ENCODE data around the gene SMTN. TPM values are rescaled to one million over a fixed set of nuclear protein-coding genes. Genes with fewer than 3 reads are reported as not detected.
"Not testable (repeated sequence)": the region's sequence is repeated elsewhere in the genome, so short reads cannot be mapped to it uniquely, and the experiment has no call there.

SMTN gene
- total and polyA plus RNA-seq, 2 donors (not counting 3 experiments of a cell fraction or from before 2014, with no cell fraction given) = 59.0 to 197 TPM

GRCh38 chr22:31107894-31108218, 26.7 kb downstream of the SMTN start:
- Histone ChIP-seq H3K27me3 (ENCODE audit: control insufficient read depth in 2 of 2, insufficient read depth in 2 of 2, low read length in 2 of 2) (no peaks in the 10 kb centered on the region), H3K36me3 (ENCODE audit: control insufficient read depth in 2 of 2, extremely low read depth in 1 of 2, insufficient read depth in 2 of 2, low read length in 2 of 2) (peaks cover 3% of the 10 kb centered on the region in 2 experiments), H3K4me2 (ENCODE audit: insufficient read depth, low read length) (peak overlapping the region; percentile 48), H3K9ac (replicated peaks; ENCODE audit: extremely low read depth, insufficient read depth, low read length) (peak overlapping the region; percentile 47), H3K79me2 (ENCODE audit: control insufficient read depth, insufficient read depth, low read length) (no peaks in the 10 kb centered on the region), H3K27ac (ENCODE audit: insufficient read depth, low read depth, low read length) (peak overlapping the region; percentile 6), H4K20me1 (replicated peaks; ENCODE audit: control insufficient read depth, extremely low read depth, insufficient read depth, low read length) (no peaks in the 10 kb centered on the region), H3K9me3 (replicated peaks; ENCODE audit: control insufficient read depth, insufficient read depth, low read length) (no peaks in the 10 kb centered on the region), H3K4me1 (ENCODE audit: control insufficient read depth, extremely low read depth, insufficient read depth, low read length) (peaks cover 11% of the 10 kb centered on the region), H3K4me3 (replicated peaks in 1 of 3; ENCODE audit: insufficient read depth in 1 of 3, low read depth in 1 of 3, low read length in 3 of 3) (peak overlapping the region in 2 of 3 experiments; percentile 17 to 23), H2AFZ (ENCODE audit: low read depth, low read length) (peak overlapping the region; percentile 63), H3K9me1 (replicated peaks; ENCODE audit: control insufficient read depth, extremely low read depth, insufficient read depth, low read length) (no peaks in the 10 kb centered on the region)
- intact Hi-C loops (cut with micrococcal nuclease) (loop anchor here (1.0 kb wide), 5 partner anchors 19 to 164 kb away; no protein-coding TSS in a partner anchor), dilution Hi-C loops (cut with MboI; ENCODE audit: extremely low pct_ligation_motif_present, low sequenced_read_pairs) (no loop called here)
- DNase-seq (ENCODE audit: low read depth, low spot score) = no peak
- TF ChIP-seq FOS (IDR thresholded peaks at IDR 0.05; ENCODE audit: borderline replicate concordance, insufficient read depth, low read length) (no peak), MYC (IDR thresholded peaks at IDR 0.05; ENCODE audit: low read depth, low read length) (no peak), GATA2 (IDR thresholded peaks at IDR 0.05; ENCODE audit: insufficient read depth, insufficient read length, low read depth, low read length) (no peak), CTCF (IDR thresholded peaks at IDR 0.05; ENCODE audit: extremely low read depth in 1 of 2, insufficient read depth in 1 of 2, low read depth in 1 of 2, low read length in 2 of 2) (no peak), POLR2A (IDR thresholded peaks at IDR 0.05; ENCODE audit: low read depth, low read length) (no peak), MAX (IDR thresholded peaks at IDR 0.05; ENCODE audit: insufficient read depth, insufficient read length) (no peak), JUN (IDR thresholded peaks at IDR 0.05; ENCODE audit: borderline replicate concordance, insufficient read depth, insufficient read length, low read depth) (no peak), POLR2AphosphoS5 (IDR thresholded peaks at IDR 0.05; ENCODE audit: insufficient read depth, low read depth, low read length) (no peak), EZH2 (IDR thresholded peaks at IDR 0.05; ENCODE audit: borderline replicate concordance, low read depth, low read length, severe bottlenecking) (no peak)
- ChIA-PET CTCF (interaction anchor here (0.7 to 7.5 kb wide), 37 partner anchors 8 to 501 kb away, joined by 3 to 231 read pairs (median 7); partner anchors contain the start of genes INPP5J, LIMK2, MORC2 and PLA2G3), POLR2A (interaction anchor here (1.0 kb wide), 1 partner anchor 9 kb away, joined by 3 read pairs; no protein-coding TSS in a partner anchor)
- BruUV-seq (replicated peaks) = no TSS peak
- FAIRE-seq = no peak

- H2AFZ ChIP-seq (ENCODE audit: low read depth, low read length); H3K4me3 ChIP-seq (replicated peaks in 1 of 3; ENCODE audit: insufficient read depth in 1 of 3, low read depth in 1 of 3, low read length in 3 of 3); H3K4me1 ChIP-seq (ENCODE audit: control insufficient read depth, extremely low read depth, insufficient read depth, low read length); H3K36me3 ChIP-seq (ENCODE audit: control insufficient read depth in 2 of 2, extremely low read depth in 1 of 2, insufficient read depth in 2 of 2, low read length in 2 of 2); BruUV-seq (replicated peaks); H3K79me2 ChIP-seq (ENCODE audit: control insufficient read depth, insufficient read depth, low read length); DNase-seq (ENCODE audit: low read depth, low spot score); intact Hi-C loops (cut with micrococcal nuclease); H3K9ac ChIP-seq (replicated peaks; ENCODE audit: extremely low read depth, insufficient read depth, low read length); H3K4me2 ChIP-seq (ENCODE audit: insufficient read depth, low read length); H3K27me3 ChIP-seq (ENCODE audit: control insufficient read depth in 2 of 2, insufficient read depth in 2 of 2, low read length in 2 of 2); FAIRE-seq; POLR2A ChIA-PET; H3K9me3 ChIP-seq (replicated peaks; ENCODE audit: control insufficient read depth, insufficient read depth, low read length); dilution Hi-C loops (cut with MboI; ENCODE audit: extremely low pct_ligation_motif_present, low sequenced_read_pairs); H4K20me1 ChIP-seq (replicated peaks; ENCODE audit: control insufficient read depth, extremely low read depth, insufficient read depth, low read length); H3K9me1 ChIP-seq (replicated peaks; ENCODE audit: control insufficient read depth, extremely low read depth, insufficient read depth, low read length); H3K27ac ChIP-seq (ENCODE audit: insufficient read depth, low read depth, low read length): not testable (repeated sequence)
- CTCF ChIA-PET = interaction anchor here (0.6 to 7.5 kb wide), 3 partner anchors 19 to 160 kb away, joined by 3 to 231 read pairs (median 7); partner anchors contain the start of gene RNF185
Observed at GRCh38 chr22:31112547-31113091, 31.5 kb downstream of the SMTN start.
